K562 (cell line): ENCODE results near the gene MIDN. TPM values are rescaled to one million over a fixed set of nuclear protein-coding genes. Genes with fewer than 3 reads are reported as not detected.
A peak's percentile ranks its signal among the peaks of the same experiment; 100 is the strongest.

Experiments used
- ATAC-seq: fragments of 200-7000 bp; cut with Tn5 transposase; 3 replicates; pipeline ENCODE4 v1.9.1; 2020; ENCODE audit warnings: moderate library complexity
- BruUV-seq: library from RNA; stranded (reverse); fragments of 400-500 nt; replicated peaks from 2 replicates; lab custom pipeline; 2021; lab: Mats Ljungman, UMichigan
- CTCF ChIA-PET: fragments of 300-600 bp; formaldehyde crosslinking; extraction: SDS; loops from one replicate; lab custom pipeline; 2021; ENCODE audit warnings: low intra/inter-chr PET ratio; lab: Yijun Ruan, JAX
- POLR2A ChIA-PET: fragments of 300-600, 350-650 bp; sonication (Branson Sonifier 250); formaldehyde crosslinking; extraction: SDS; loops from one replicate; lab custom pipeline; 2021; ENCODE audit warnings: antibody characterized with exemption, inconsistent platforms; lab: Yijun Ruan, JAX
- DNase-seq, 4 experiments: peaks; one replicate each; pipeline versions ENCODE4 v3.0.0 to v3.0.0-alpha.2; 2011 to 2018; ENCODE audit warnings: low spot score in 3 of 4, mixed read lengths in 3 of 4; ENCODE audit errors: extremely low read depth in 1 of 4
- FAIRE-seq: peaks from 2 replicates; lab custom pipeline; 2011; peaks lifted over from hg19 to GRCh38; lab: Jason Lieb, UNC
- H2AFZ ChIP-seq: 2 replicates; pipeline ENCODE4 v1.6.0; 2011; ENCODE audit warnings: low read depth, low read length, control low read depth, inconsistent platforms
- H3K27ac ChIP-seq: fragments of 200-600 bp; 3 replicates; pipeline ENCODE4 v1.8.0; 2011; ENCODE audit warnings: low read depth, mild to moderate bottlenecking, control low read depth, inconsistent platforms, low read length, moderate library complexity, mixed read lengths; ENCODE audit errors: extremely low read depth
- H3K27me3 ChIP-seq, 2 experiments: fragments of 300-600 bp in 1 of 2; 2 replicates in 1 of 2; 3 replicates in 1 of 2; pipeline versions ENCODE4 v1.6.0 to v1.8.0; 2011; ENCODE audit warnings: inconsistent platforms in 2 of 2, low read length in 2 of 2, mild to moderate bottlenecking in 1 of 2, mixed read lengths in 1 of 2, moderate library complexity in 1 of 2; ENCODE audit not compliant: control insufficient read depth in 2 of 2, insufficient read depth in 2 of 2
- H3K36me3 ChIP-seq: fragments of 300-600 bp; 3 replicates; pipeline ENCODE4 v1.8.0; 2011; ENCODE audit warnings: mild to moderate bottlenecking, low read length, inconsistent platforms; ENCODE audit not compliant: control insufficient read depth, insufficient read depth
- H3K4me1 ChIP-seq, 2 experiments: fragments of 200-600 bp in 1 of 2; replicated peaks in 1 of 2; 2 replicates in 1 of 2; 3 replicates in 1 of 2; pipeline versions ENCODE4 v1.5.1 to v1.8.0; 2011; ENCODE audit warnings: inconsistent platforms in 2 of 2, low read length in 2 of 2, mild to moderate bottlenecking in 1 of 2, mixed read lengths in 1 of 2, moderate library complexity in 1 of 2; ENCODE audit not compliant: control insufficient read depth in 2 of 2, insufficient read depth in 2 of 2
- H3K4me2 ChIP-seq: 2 replicates; pipeline ENCODE4 v1.6.1; 2011; ENCODE audit warnings: low read length, control low read depth, inconsistent platforms, mixed read lengths; ENCODE audit not compliant: insufficient read depth
- H3K4me3 ChIP-seq: fragments of 200-600 bp; sonication (generic), shearing (Covaris generic); 2 replicates; pipeline ENCODE4 v1.5.1; 2016; ENCODE audit warnings: control low read depth, inconsistent platforms
- H3K79me2 ChIP-seq: fragments of 200-600 bp; 3 replicates; pipeline ENCODE4 v1.8.0; 2011; ENCODE audit warnings: low read length, inconsistent platforms; ENCODE audit not compliant: control insufficient read depth, insufficient read depth
- H3K9ac ChIP-seq, 2 experiments: 2 replicates each; pipeline versions ENCODE4 v1.6.0 to v1.6.1; 2011; ENCODE audit warnings: low read depth in 2 of 2, low read length in 2 of 2, control low read depth in 1 of 2, inconsistent platforms in 1 of 2, mild to moderate bottlenecking in 1 of 2, mixed read lengths in 1 of 2; ENCODE audit not compliant: insufficient read depth in 1 of 2
- H3K9me1 ChIP-seq: one replicate; pipeline ENCODE4 v1.6.0; 2011; ENCODE audit warnings: inconsistent platforms, mild to moderate bottlenecking, low read length, moderate library complexity; ENCODE audit not compliant: control insufficient read depth, insufficient read depth
- H3K9me3 ChIP-seq: replicated peaks from 2 replicates; pipeline ENCODE4 v1.5.1; 2011; ENCODE audit warnings: low read depth, low read length, inconsistent platforms; ENCODE audit not compliant: control insufficient read depth, insufficient read depth
- H4K20me1 ChIP-seq: replicated peaks from 2 replicates; pipeline ENCODE4 v1.6.1; 2011; ENCODE audit warnings: low read length, inconsistent platforms, mixed read lengths; ENCODE audit not compliant: control insufficient read depth, insufficient read depth
- C11orf30 ChIP-seq: fragments of 450-650 bp; IDR thresholded peaks from 2 replicates; pipeline ENCODE4 v1.6.1; 2016; ENCODE audit warnings: low read depth, mild to moderate bottlenecking
- CBFA2T2 ChIP-seq: fragments of 450-650 bp; conservative IDR thresholded peaks from 2 replicates; pipeline ENCODE4 v1.6.1; 2017; ENCODE audit warnings: mild to moderate bottlenecking
- CCNT2 ChIP-seq: IDR thresholded peaks from 2 replicates; pipeline ENCODE4 v1.6.1; 2011; ENCODE audit warnings: borderline replicate concordance, low read depth, mild to moderate bottlenecking, moderate library complexity, mixed read lengths, low read length; ENCODE audit not compliant: insufficient read length; ENCODE audit errors: extremely low read depth
- ETS2 ChIP-seq: IDR thresholded peaks from 2 replicates; pipeline ENCODE4 v1.6.1; 2016; ENCODE audit warnings: borderline replicate concordance, missing genetic modification characterization, mild to moderate bottlenecking, moderate library complexity, missing compliant biosample characterization; ENCODE audit not compliant: poor library complexity, severe bottlenecking
- FOXJ3 ChIP-seq: sonication (generic); formaldehyde crosslinking; IDR thresholded peaks from 2 replicates; pipeline ENCODE4 v1.4.0; 2020; ENCODE audit warnings: mild to moderate bottlenecking, missing genetic modification reagents
- GATAD2B ChIP-seq: fragments of 450-650 bp; IDR thresholded peaks from 2 replicates; pipeline ENCODE4 v1.6.1; 2017; ENCODE audit warnings: mild to moderate bottlenecking, borderline replicate concordance
- GTF3C2 ChIP-seq: IDR thresholded peaks from 3 replicates; pipeline ENCODE4 v1.6.1; 2011; ENCODE audit warnings: borderline replicate concordance, mild to moderate bottlenecking, moderate library complexity; ENCODE audit not compliant: insufficient read length; ENCODE audit errors: extremely low read depth
- KLF6 ChIP-seq: fragments of 250-450 bp; sonication (Bioruptor Pico); IDR thresholded peaks from 2 replicates; pipeline ENCODE4 v1.4.0; 2020; ENCODE audit warnings: mild to moderate bottlenecking, moderate library complexity, borderline replicate concordance
- MYNN ChIP-seq, 2 experiments: sonication (generic); formaldehyde crosslinking in 1 of 2; IDR thresholded peaks; 2 replicates each; pipeline versions ENCODE4 v1.5.0 to v1.6.1; 2016 to 2020; ENCODE audit warnings: antibody characterized with exemption in 1 of 2, missing genetic modification reagents in 1 of 2
- NCOR1 ChIP-seq: fragments of 450-650 bp; IDR thresholded peaks from 2 replicates; pipeline ENCODE4 v1.6.1; 2016; ENCODE audit warnings: mild to moderate bottlenecking, moderate library complexity
- NEUROD1 ChIP-seq: fragments of 150-350 bp; IDR thresholded peaks from 2 replicates; pipeline ENCODE4 v1.6.1; 2014; ENCODE audit warnings: borderline replicate concordance, low read length, low read depth; ENCODE audit not compliant: partially characterized antibody
- PHB ChIP-seq: fragments of 250-450 bp; sonication (Bioruptor Pico); IDR thresholded peaks from 2 replicates; pipeline ENCODE4 v1.5.0; 2021
- PRPF4 ChIP-seq: fragments of 200-400 bp; formaldehyde crosslinking; IDR thresholded peaks from one replicate; pipeline ENCODE4 v1.6.1; 2017; ENCODE audit warnings: low read length, low read depth, mild to moderate bottlenecking; ENCODE audit not compliant: insufficient read depth, poor library complexity, severe bottlenecking
- RBBP5 ChIP-seq: fragments of 200-600 bp; sonication (generic); IDR thresholded peaks from 2 replicates; pipeline ENCODE4 v1.6.1; 2012; ENCODE audit warnings: borderline replicate concordance, mild to moderate bottlenecking, low read length, control low read depth, inconsistent platforms; ENCODE audit not compliant: insufficient read depth, poor library complexity, severe bottlenecking
- SAP30 ChIP-seq: fragments of 200-600 bp; sonication (generic); IDR thresholded peaks from 2 replicates; pipeline ENCODE4 v1.6.1; 2012; ENCODE audit warnings: borderline replicate concordance, low read depth, mild to moderate bottlenecking, moderate library complexity, low read length, control low read depth, inconsistent platforms; ENCODE audit not compliant: insufficient read depth, poor library complexity, severe bottlenecking
- SIN3B ChIP-seq: fragments of 450-650 bp; IDR thresholded peaks from 2 replicates; pipeline ENCODE4 v1.6.1; 2017; ENCODE audit warnings: low read depth, mild to moderate bottlenecking, moderate library complexity
- TBP ChIP-seq: optimal IDR thresholded peaks from 2 replicates; pipeline ENCODE3; 2011; ENCODE audit warnings: low read depth, low read length, improper control_type of control experiment
- ZBTB8A ChIP-seq: fragments of 450-650 bp; IDR thresholded peaks from 2 replicates; pipeline ENCODE4 v1.6.1; 2018; ENCODE audit warnings: mild to moderate bottlenecking, moderate library complexity; ENCODE audit not compliant: partially characterized antibody
- WGBS: fragments of 100-300 bp; shearing (Covaris generic); methylation state at CpG from one replicate; pipeline ENCODE4 v1.1.6; 2016; ENCODE audit warnings: low coverage, mixed read lengths; ENCODE audit not compliant: insufficient coverage; ENCODE audit errors: missing lambda C conversion rate; 5-methylcytosine and 5-hydroxymethylcytosine counted together
- in situ Hi-C: fragments of 300-500 bp; cut with MboI; formaldehyde crosslinking; loops from 4 replicates; pipeline ENCODE4 v1.15.0; 2018; ENCODE audit warnings: inconsistent platforms, mixed read lengths
- intact Hi-C: fragments of 100-400 bp; cut with micrococcal nuclease; formaldehyde crosslinking; loops from 2 replicates; pipeline ENCODE4 v1.14.2; 2022
- polyA plus RNA-seq, 8 experiments: library from polyadenylated mRNA; depleted of rRNA in 4 of 8; stranded (reverse) in 5 of 8; unstranded in 3 of 8; fragments of >200 nt; fragmentation: Nextera tagmentation in 2 of 8; fragmentation: Illumina TruSeq in 1 of 8; extraction: Ambion mirVana in 2 of 8; extraction: Trizol in 1 of 8; gene quantifications; 2 replicates each; pipeline versions ENCODE4 v1.2.1 to v1.2.3, GENCODE V29; 2011 to 2014; ENCODE audit warnings: inconsistent platforms in 1 of 8, missing spikeins in 1 of 8
- total RNA-seq, 7 experiments: library from RNA; depleted of rRNA in 6 of 7; stranded (reverse); fragments of >200 nt in 6 of 7; fragmentation: Illumina TruSeq in 2 of 7; extraction: Trizol in 2 of 7; gene quantifications; 2 replicates each; pipeline versions ENCODE4 v1.2.1 to v1.2.3, GENCODE V29; 2011 to 2021; ENCODE audit warnings: low replicate concordance in 1 of 7

Gene MIDN
- total and polyA plus RNA-seq, 9 of the 15 experiments (the other 6 are each of a cell fraction or from before 2014, with no cell fraction given), result 0.17 to 120 (median 10.1) TPM

DNA sequence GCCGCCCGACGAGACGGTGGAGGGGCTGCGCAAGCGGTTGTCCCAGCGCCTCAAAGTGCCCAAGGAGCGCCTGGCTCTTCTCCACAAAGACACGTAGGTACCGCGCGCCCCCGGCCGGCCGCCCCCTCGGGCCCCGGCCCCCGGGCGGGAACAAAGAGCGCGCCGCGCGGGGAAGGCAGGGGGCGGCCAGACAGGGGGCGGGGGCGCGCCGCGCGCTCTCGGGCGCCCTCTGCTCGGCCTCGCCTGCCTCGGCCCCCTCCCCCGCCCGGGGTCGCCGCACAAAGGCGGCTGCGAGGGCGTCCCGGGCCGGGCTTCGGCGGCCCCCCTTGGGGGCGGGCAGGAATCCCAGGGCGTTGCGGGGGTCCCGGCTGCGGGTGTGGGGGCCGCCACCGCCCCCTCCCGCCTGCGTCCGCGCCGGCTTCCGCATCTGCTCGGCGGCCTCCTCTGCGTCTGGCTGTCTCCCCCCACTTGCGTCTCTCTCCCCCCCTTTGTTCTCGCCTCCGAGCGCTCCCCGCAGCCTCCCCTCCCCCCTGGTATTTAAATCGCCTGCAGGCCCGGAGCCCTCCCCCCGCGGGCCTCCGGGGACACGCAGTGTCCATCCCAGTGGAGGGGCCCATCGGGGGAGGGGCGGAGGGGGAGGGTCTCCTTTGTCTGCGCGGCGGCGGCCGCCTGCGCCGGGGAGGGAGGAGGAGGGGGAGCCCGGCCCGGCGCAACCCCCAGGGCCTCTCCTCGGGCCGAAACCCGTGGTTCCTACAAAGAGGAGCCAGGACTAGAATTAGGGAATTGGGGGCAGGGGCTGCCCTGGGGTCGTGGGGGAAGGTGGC is 2.3 kb downstream of the MIDN start:
- 0% methylated on average over 3 of the region's 90 CpGs for WGBS
- Histone ChIP-seq H3K4me2 (peak overlapping the region; percentile 84), H3K27me3 (no peaks in the 10 kb centered on the region), H3K9ac (peak overlapping the region; percentile 79 to 96), H3K9me1 (no peaks in the 10 kb centered on the region), H3K4me3 (peak overlapping the region; percentile 93), H3K9me3 (no peaks in the 10 kb centered on the region), H2AFZ (no peak overlapping the region), H3K27ac (peak overlapping the region; percentile 82), H4K20me1 (no peaks in the 10 kb centered on the region), H3K4me1 (peaks cover 31 to 95% of the 10 kb centered on the region in 2 experiments), H3K36me3 (peaks cover 54% of the 10 kb centered on the region; the same call in 1 of the 3 replicates), H3K79me2 (peaks cover 63% of the 10 kb centered on the region)
- intact Hi-C loops, result no loop called here
- BruUV-seq, result no TSS peak
- peak; percentile 1 for ATAC-seq
- CTCF ChIA-PET, result interaction anchor here (0.7 kb wide), 1 partner anchor 161 kb away, joined by 6 read pairs; no protein-coding TSS in a partner anchor
- POLR2A ChIA-PET, result interaction anchor here (0.6 to 7.8 kb wide), 5 partner anchors 16 to 341 kb away, joined by 3 to 88 read pairs (median 6); partner anchors contain the start of gene CIRBP
- in situ Hi-C loops, result no loop called here
- no peak for FAIRE-seq
- peak in 3 of 4 experiments; percentile 57 to 88 (median 72) for DNase-seq
- TF ChIP-seq TBP (peak; percentile 13), SIN3B (peak; percentile 56; the same call in 1 of the 2 replicates), C11orf30 (no peak), ETS2 (tag) (no peak), PRPF4 (peak; percentile 9), ZBTB8A (no peak), NEUROD1 (peak; percentile 9), CCNT2 (peak; percentile 77), KLF6 (CRISPR knock-in tag) (no peak), RBBP5 (peak; percentile 43), GTF3C2 (no peak), CBFA2T2 (no peak), SAP30 (peak; percentile 60), PHB (CRISPR knock-in tag) (no peak), NCOR1 (peak; percentile 50; the same call in 1 of the 2 replicates), MYNN (IDR thresholded peaks at IDR 0.05) (no peak), MYNN (CRISPR knock-in tag; IDR thresholded peaks at IDR 0.05) (no peak), FOXJ3 (CRISPR knock-in tag) (no peak), GATAD2B (peak; percentile 83; the same call in 1 of the 2 replicates)
